D721Med (cell line): ENCODE data around the gene GPR135.

Experiments
- DNase-seq: peaks from one replicate; pipeline ENCODE4 v3.0.0; 2011; ENCODE audit warnings: low spot score; ENCODE audit not compliant: insufficient read length
- FAIRE-seq: peaks from 2 replicates; lab custom pipeline; 2011; peaks lifted over from hg19 to GRCh38; lab: Jason Lieb, UNC
- CTCF ChIP-seq: IDR thresholded peaks from 2 replicates; pipeline ENCODE4 v1.5.1; 2012; ENCODE audit warnings: mild to moderate bottlenecking, control low read depth; ENCODE audit not compliant: insufficient read depth; ENCODE audit errors: missing control alignments

Gene GPR135

GRCh38 chr14:59483819-59484638 lies 18.8 kb upstream of the GPR135 start, which contains the start of the genes JKAMP and L3HYPDH:
Gene JKAMP (plus strand): TSS chr14:59484517. CDS start chr14:59484590, 73 bp downstream.
Gene L3HYPDH (minus strand): TSS chr14:59484408. CDS start chr14:59484316, 92 bp downstream.
- FAIRE-seq (no peak), DNase-seq (peak; percentile 66)
- peak; percentile 48 for TF ChIP-seq CTCF

- no peak for FAIRE-seq
- TF ChIP-seq CTCF = no peak
- DNase-seq = no peak
Measured at GRCh38 chr14:59483363-59483762, 18.2 kb upstream of the GPR135 start.

- DNase-seq = no peak
- FAIRE-seq = no peak
Measured at GRCh38 chr14:59482541-59483331, 17.6 kb upstream of the GPR135 start.

GRCh38 chr14:59481871-59482540 lies 16.8 kb upstream of the GPR135 start:
- no peak for TF ChIP-seq CTCF
- no peak for FAIRE-seq
- DNase-seq = no peak

More at GRCh38 chr14:59482541-59483331, 17.6 kb upstream of the GPR135 start:
- TF ChIP-seq CTCF = no peak

GRCh38 chr14:59481407-59481806 lies 16.2 kb upstream of the GPR135 start:
- FAIRE-seq = no peak
- TF ChIP-seq CTCF = no peak
- no peak for DNase-seq

- DNase-seq = no peak
- no peak for TF ChIP-seq CTCF
- no peak for FAIRE-seq
Measured at GRCh38 chr14:59480166-59480565, 15.0 kb upstream of the GPR135 start.
